ENCODE results near the gene SELENOS. TPM values are rescaled to one million over a fixed set of nuclear protein-coding genes. Genes with fewer than 3 reads are reported as not detected.
A peak's percentile ranks its signal among the peaks of the same experiment; 100 is the strongest.

The SELENOS gene
- total RNA-seq (2014; rRNA removed; shearing (Covaris generic)) = 180 and 181 TPM in 2 replicates

DNA sequence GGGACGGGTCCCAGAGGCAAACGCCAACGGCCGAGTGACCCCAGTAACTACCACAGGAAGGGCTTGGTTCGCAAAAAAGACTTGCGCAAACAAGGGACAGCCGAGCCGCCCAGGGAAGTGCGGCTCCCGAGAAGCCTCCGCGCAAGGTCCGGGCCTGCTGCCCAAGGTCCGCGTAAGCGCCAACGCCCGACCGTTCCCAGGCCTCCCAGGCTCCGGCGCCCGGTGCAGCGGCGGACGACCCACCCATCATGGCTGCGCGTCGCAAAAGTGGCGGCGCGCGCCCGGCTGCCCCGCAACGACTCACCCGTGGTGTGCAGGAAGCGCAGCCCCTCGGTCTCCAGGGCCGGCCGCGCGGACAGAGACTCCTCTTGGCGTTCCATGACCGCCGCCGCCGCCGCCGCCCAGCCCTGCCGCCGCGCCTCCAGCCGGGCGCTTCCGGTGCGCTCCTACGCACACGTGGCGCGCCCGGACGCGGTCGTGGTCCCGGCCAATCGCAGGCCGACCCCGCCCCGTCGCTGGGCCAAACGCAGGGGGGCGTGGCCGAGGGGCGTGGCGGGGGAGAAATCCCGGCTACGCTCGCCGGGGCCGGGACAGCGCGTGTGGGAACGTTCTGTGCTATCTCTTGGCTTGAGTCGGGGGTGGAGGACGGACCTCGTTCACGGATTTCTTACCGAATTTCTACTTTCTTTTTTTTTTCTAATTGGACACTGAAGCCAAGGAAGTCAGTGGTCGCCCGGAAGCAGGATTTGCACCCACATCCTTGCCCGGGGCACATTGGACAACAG is at the start of gene SELENOS:
TSS of gene SELENOS (minus strand) at position 448 of the 785 bp plus-strand sequence. CDS start at position 380, 68 bp downstream.
- H3K9me3 ChIP-seq (replicated peaks) = no peaks in the 10 kb centered on the region
- H3K4me1 ChIP-seq (replicated peaks) = peaks cover 5% of the 10 kb centered on the region
- peak; percentile 90 for DNase-seq (ENCODE audit: low read depth in 1 of 2, low spot score in 2 of 2)
- H3K4me3 ChIP-seq = peak within 1 kb of the TSS; percentile 94
- H3K27ac ChIP-seq = peak within 1 kb of the TSS; percentile 73
- peaks cover 71% of the 10 kb centered on the region for H3K36me3 ChIP-seq
- no peaks in the 10 kb centered on the region for H3K27me3 ChIP-seq (replicated peaks)

DNA sequence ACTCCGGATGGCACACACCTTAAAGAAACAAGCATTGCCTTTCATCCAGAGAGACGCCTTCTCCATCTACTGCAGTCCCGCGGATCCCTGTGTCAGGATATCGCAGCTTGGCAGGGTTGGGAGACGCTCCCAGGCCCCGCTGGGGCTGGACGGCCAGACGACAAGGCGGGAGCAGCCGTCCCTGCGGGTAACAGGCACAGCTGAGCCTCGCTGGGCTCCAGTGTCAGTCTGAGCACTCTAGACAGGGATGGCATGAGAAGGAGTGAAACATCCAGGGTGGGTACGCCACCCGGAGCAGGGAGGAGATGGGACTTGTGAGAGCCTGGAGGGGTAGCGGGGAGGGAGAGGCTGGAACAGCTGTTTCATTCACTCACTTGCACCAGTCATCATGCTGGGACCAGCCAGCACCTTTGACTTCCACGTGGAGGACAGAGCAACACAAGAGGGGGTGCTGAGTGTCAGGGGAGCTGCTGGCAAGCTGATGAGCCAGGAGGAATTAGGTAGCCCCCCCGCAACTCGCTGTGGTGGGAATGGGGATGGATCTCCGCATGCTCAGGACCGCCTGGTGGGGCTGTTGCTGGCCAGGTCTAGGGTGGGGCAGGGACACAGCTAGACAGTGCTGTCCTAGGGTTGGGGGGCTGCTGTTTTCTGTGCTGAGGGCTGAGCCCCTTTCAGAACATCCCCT is 49.3 kb upstream of the SELENOS start:
- Histone ChIP-seq H3K4me1 (replicated peaks) (no peaks in the 10 kb centered on the region), H3K27me3 (replicated peaks) (peaks cover 7% of the 10 kb centered on the region; the same call in 1 of the 2 replicates), H3K36me3 (no peaks in the 10 kb centered on the region), H3K4me3 (no peak overlapping the region), H3K9me3 (replicated peaks) (no peaks in the 10 kb centered on the region), H3K27ac (no peak overlapping the region)
- peak in 1 of 2 experiments; percentile 40 for DNase-seq (ENCODE audit: low read depth in 1 of 2, low spot score in 2 of 2)

GRCh38 chr15:101326026-101326315 is 48.7 kb upstream of the SELENOS start:
- Histone ChIP-seq H3K4me3 (no peak overlapping the region), H3K9me3 (replicated peaks) (no peaks in the 10 kb centered on the region), H3K4me1 (replicated peaks) (no peaks in the 10 kb centered on the region), H3K27ac (no peak overlapping the region), H3K27me3 (replicated peaks) (peaks cover 12% of the 10 kb centered on the region; the same call in 1 of the 2 replicates), H3K36me3 (no peaks in the 10 kb centered on the region)
- peak in 1 of 2 experiments; percentile 22 for DNase-seq (ENCODE audit: low read depth in 1 of 2, low spot score in 2 of 2)

- Histone ChIP-seq H3K27me3 (replicated peaks) (peaks cover 12% of the 10 kb centered on the region; the same call in 1 of the 2 replicates), H3K4me3 (no peak overlapping the region), H3K9me3 (replicated peaks) (no peaks in the 10 kb centered on the region), H3K27ac (no peak overlapping the region), H3K36me3 (no peaks in the 10 kb centered on the region), H3K4me1 (replicated peaks) (no peaks in the 10 kb centered on the region)
- DNase-seq (ENCODE audit: low read depth in 1 of 2, low spot score in 2 of 2) = peak in 1 of 2 experiments; percentile 35
Observed at GRCh38 chr15:101325263-101326025, 48.2 kb upstream of the SELENOS start.

DNA sequence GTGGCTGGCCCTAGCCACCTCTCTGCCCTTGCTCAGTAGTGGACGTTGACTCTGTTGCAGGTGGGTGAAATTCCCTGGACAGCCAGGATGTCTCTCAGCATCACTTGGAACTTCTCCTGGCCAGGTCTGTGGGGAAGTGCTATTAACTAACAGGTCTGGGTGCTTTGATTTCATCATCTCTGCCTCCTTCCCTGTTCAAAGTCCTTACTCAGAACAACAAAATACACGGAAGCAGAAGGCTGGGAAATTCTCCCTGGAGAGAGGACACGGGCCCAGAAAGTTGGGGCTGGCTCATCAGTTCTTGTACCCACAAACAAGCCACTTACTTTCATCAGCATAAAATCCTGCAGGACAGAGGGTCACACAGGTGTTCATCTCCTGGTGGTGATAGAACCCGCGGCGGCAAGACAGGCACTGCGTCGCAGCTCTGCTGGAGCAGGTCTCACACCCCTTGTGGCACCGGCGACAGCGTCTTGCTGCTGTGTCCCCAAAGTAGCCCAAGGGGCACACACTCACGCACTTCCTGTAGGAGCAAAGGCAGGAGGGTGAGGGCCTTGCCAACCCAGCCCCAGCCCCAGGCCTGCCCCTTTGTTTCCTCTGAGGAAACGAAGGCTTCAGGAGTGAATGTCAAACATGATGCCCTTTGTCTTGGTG is 47.4 kb upstream of the SELENOS start:
- DNase-seq (ENCODE audit: low read depth in 1 of 2, low spot score in 2 of 2) = peak in 1 of 2 experiments; percentile 32
- no peaks in the 10 kb centered on the region for H3K36me3 ChIP-seq
- no peak overlapping the region for H3K4me3 ChIP-seq
- H3K4me1 ChIP-seq (replicated peaks) = no peaks in the 10 kb centered on the region
- no peak overlapping the region for H3K27ac ChIP-seq
- H3K27me3 ChIP-seq (replicated peaks) = peaks cover 12% of the 10 kb centered on the region; the same call in 1 of the 2 replicates
- H3K9me3 ChIP-seq (replicated peaks) = no peaks in the 10 kb centered on the region

GRCh38 chr15:101323793-101324523 is 46.7 kb upstream of the SELENOS start:
- Histone ChIP-seq H3K4me1 (replicated peaks) (no peaks in the 10 kb centered on the region), H3K27me3 (replicated peaks) (peaks cover 14% of the 10 kb centered on the region; the same call in 1 of the 2 replicates), H3K27ac (no peak overlapping the region), H3K36me3 (no peaks in the 10 kb centered on the region), H3K4me3 (no peak overlapping the region), H3K9me3 (replicated peaks) (no peaks in the 10 kb centered on the region)
- no peak for DNase-seq (ENCODE audit: low read depth in 1 of 2, low spot score in 2 of 2)

DNA sequence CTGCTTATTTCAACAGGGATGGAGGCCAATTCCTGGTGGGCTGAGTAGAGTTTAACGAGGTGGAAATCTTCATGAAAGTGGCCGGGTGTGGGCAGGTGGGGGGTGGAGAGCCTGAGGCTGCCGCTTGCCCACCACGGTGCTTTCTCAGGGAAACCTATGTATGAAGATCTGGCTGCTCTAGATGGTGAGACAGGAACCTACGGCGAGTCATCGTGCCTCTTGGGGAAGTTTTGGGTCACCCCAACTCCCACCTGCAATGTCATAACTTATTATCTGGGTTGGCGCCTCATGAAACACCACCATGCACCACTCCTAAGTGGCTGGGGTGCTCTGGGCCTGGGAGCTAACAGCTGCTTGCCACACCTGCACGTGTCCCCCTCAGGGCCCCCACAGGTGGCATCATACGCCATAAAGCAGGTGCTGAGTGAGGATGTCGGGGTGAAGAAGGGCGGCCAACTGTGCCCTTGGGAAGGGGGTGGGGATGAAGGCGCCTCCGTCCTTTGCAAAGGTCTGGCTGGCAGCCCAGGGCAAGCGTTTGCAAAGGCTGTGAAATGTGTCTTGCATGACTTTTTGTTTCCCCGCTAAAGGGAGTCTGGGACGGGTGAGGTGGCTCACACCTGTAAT is 45.7 kb upstream of the SELENOS start:
- H3K27ac ChIP-seq = no peak overlapping the region
- H3K27me3 ChIP-seq (replicated peaks) = peaks cover 18% of the 10 kb centered on the region; the same call in 1 of the 2 replicates
- H3K4me3 ChIP-seq = no peak overlapping the region
- no peak for DNase-seq (ENCODE audit: low read depth in 1 of 2, low spot score in 2 of 2)
- no peaks in the 10 kb centered on the region for H3K9me3 ChIP-seq (replicated peaks)
- no peaks in the 10 kb centered on the region for H3K36me3 ChIP-seq
- no peaks in the 10 kb centered on the region for H3K4me1 ChIP-seq (replicated peaks)

DNA sequence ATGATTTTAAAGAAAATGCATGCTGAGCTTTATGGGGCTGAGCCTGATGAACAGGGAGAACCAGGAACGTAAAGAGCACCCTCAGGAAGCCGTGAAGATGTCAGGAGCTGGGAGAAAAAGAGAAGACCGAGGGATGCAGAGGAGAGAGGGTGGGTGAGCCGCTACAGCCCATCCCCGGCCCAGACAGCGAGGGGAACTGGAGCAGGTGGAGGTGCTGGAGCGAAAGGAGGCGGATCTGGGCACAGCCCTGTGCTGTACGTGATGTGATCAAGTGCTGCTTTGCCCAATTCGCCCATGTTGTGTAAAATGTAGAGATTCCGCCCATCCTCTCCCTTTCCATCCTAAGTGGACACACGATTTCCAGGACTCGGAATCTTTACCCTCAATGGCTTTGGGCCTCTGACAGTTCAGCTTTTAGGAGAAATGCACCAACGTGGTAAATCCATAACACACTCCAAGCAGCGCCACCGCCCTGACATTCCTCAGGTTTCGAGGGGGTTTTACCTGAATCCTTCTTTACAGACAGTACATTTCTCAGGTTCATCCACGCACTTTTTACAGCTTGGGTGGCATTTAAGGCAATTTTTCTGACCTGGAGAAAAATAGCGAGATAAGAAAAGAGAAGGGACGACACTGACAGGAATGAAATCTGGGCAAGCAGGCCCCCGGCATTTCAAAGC is 44.9 kb upstream of the SELENOS start:
- Histone ChIP-seq H3K27ac (no peak overlapping the region), H3K9me3 (replicated peaks) (no peaks in the 10 kb centered on the region), H3K36me3 (no peaks in the 10 kb centered on the region), H3K27me3 (replicated peaks) (peaks cover 18% of the 10 kb centered on the region; the same call in 1 of the 2 replicates), H3K4me3 (no peak overlapping the region), H3K4me1 (replicated peaks) (no peaks in the 10 kb centered on the region)
- DNase-seq (ENCODE audit: low read depth in 1 of 2, low spot score in 2 of 2) = peak in 1 of 2 experiments; percentile 31

- peak in 1 of 2 experiments; percentile 34 for DNase-seq (ENCODE audit: low read depth in 1 of 2, low spot score in 2 of 2)
- Histone ChIP-seq H3K9me3 (replicated peaks) (no peaks in the 10 kb centered on the region), H3K4me3 (no peak overlapping the region), H3K36me3 (no peaks in the 10 kb centered on the region), H3K4me1 (replicated peaks) (no peaks in the 10 kb centered on the region), H3K27me3 (replicated peaks) (peaks cover 18% of the 10 kb centered on the region; the same call in 1 of the 2 replicates), H3K27ac (no peak overlapping the region)
Observed at GRCh38 chr15:101320501-101321052, 43.3 kb upstream of the SELENOS start.

DNA sequence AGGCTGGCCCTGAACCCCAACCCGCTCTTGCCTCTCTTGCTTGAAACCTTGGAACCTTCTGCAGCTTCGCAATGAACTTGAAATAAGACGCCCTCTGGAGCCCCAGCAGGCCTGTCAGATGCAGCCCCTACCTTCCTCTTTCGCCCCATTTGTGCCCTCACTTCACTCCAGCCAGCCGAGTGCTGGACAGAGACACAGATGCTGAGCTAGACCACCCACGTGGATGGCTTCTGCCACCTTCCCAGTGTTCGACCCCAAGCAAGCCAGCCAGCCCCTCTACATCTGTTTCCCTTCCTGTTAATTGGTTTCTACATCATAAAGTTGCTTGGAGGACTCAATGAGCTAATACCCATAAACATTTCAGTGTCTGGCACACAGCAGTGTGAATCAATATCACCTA is 41.6 kb upstream of the SELENOS start:
- no peaks in the 10 kb centered on the region for H3K9me3 ChIP-seq (replicated peaks)
- H3K36me3 ChIP-seq = no peaks in the 10 kb centered on the region
- no peak overlapping the region for H3K4me3 ChIP-seq
- DNase-seq (ENCODE audit: low read depth in 1 of 2, low spot score in 2 of 2) = no peak
- H3K4me1 ChIP-seq (replicated peaks) = no peaks in the 10 kb centered on the region
- H3K27ac ChIP-seq = no peak overlapping the region
- H3K27me3 ChIP-seq (replicated peaks) = peaks cover 18% of the 10 kb centered on the region; the same call in 1 of the 2 replicates

DNA sequence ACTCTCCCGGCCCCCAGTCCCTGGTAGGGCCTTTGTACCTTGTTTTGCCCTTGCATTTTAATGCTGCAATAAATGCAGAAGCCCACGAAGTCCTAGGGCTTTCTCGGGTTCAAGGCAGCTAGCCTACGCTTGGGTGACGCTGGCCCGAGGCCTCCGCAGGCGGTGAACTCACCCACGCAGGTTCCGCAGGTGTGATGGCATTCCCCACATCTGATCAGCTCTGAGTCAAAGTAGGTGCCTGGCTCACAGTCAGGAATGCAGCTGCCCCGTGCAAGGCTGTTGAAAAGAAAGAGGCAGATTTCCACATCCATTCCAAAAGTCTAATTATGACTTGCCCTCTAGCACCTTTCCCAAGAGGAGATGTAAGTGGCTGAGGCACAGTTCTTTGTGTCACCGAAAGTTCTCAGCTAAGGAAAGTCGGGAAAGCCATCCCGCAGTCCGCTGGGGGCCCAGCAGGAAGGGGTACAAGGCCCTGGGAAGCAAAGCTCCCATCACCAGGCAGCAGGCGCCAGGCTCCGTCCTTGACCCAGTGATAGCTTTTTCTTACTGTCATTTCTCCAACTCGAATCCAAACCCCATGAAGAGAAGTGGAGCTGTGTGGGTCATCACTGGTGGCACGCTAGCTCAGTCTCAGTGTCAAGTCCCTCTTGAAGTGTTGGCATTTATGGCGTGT is 41.0 kb upstream of the SELENOS start:
- no peaks in the 10 kb centered on the region for H3K9me3 ChIP-seq (replicated peaks)
- DNase-seq (ENCODE audit: low read depth in 1 of 2, low spot score in 2 of 2) = no peak
- no peaks in the 10 kb centered on the region for H3K4me1 ChIP-seq (replicated peaks)
- no peaks in the 10 kb centered on the region for H3K36me3 ChIP-seq
- no peak overlapping the region for H3K27ac ChIP-seq
- no peak overlapping the region for H3K4me3 ChIP-seq
- peaks cover 18% of the 10 kb centered on the region; the same call in 1 of the 2 replicates for H3K27me3 ChIP-seq (replicated peaks)
